OCI-LY7 (cell line): Measurements from ENCODE around the gene IGSF11. TPM values are rescaled to one million over a fixed set of nuclear protein-coding genes. Genes with fewer than 3 reads are reported as not detected.
A peak's percentile ranks its signal among the peaks of the same experiment; 100 is the strongest.

Source experiments
- BruUV-seq: library from RNA; stranded (reverse); fragments of 400-500 nt; replicated peaks from 2 replicates; lab custom pipeline; 2021; lab: Mats Ljungman, UMichigan
- CTCF ChIA-PET: fragments of 300-600 bp; sonication (Branson Sonifier 250); formaldehyde crosslinking; loops from one replicate; lab custom pipeline; 2022; ENCODE audit warnings: antibody characterized with exemption; ENCODE audit not compliant: unreplicated experiment; lab: Charles Lee
- POLR2A ChIA-PET: fragments of 300-600 bp; sonication (Branson Sonifier 250); formaldehyde crosslinking; loops from one replicate; lab custom pipeline; 2022; ENCODE audit warnings: antibody characterized with exemption; lab: Charles Lee
- DNase-seq: peaks from one replicate; pipeline ENCODE4 v3.0.0-alpha.2; 2015; ENCODE audit warnings: low spot score
- H2AFZ ChIP-seq: fragments of 200-600 bp; sonication (generic), shearing (Covaris generic); 2 replicates; pipeline ENCODE4 v1.6.1; 2014; ENCODE audit warnings: mild to moderate bottlenecking, antibody characterized with exemption, low read length, moderate library complexity
- H3K27ac ChIP-seq: fragments of 200-600 bp; sonication (generic); 2 replicates; pipeline ENCODE4 v1.5.1; 2014; ENCODE audit warnings: mixed run types, low read depth, mild to moderate bottlenecking, moderate library complexity, low read length, inconsistent platforms; ENCODE audit not compliant: poor library complexity, severe bottlenecking
- H3K36me3 ChIP-seq: fragments of 200-600 bp; sonication (generic); 2 replicates; pipeline ENCODE4 v1.6.1; 2014; ENCODE audit warnings: mild to moderate bottlenecking, antibody characterized with exemption, low read length, moderate library complexity, mixed read lengths; ENCODE audit not compliant: insufficient read depth
- H3K4me1 ChIP-seq: fragments of 200-600 bp; sonication (generic); 2 replicates; pipeline ENCODE4 v1.5.1; 2014; ENCODE audit warnings: mild to moderate bottlenecking, low read length; ENCODE audit not compliant: insufficient read depth, poor library complexity, severe bottlenecking
- H3K4me2 ChIP-seq: fragments of 200-600 bp; sonication (generic); 2 replicates; pipeline ENCODE4 v1.6.1; 2014; ENCODE audit warnings: mild to moderate bottlenecking, low read length
- H3K4me3 ChIP-seq: fragments of 200-600 bp; sonication (generic); 2 replicates; pipeline ENCODE4 v1.5.1; 2014; ENCODE audit warnings: mild to moderate bottlenecking, low read depth, low read length; ENCODE audit not compliant: poor library complexity, severe bottlenecking
- H3K79me2 ChIP-seq: fragments of 200-600 bp; sonication (generic); 2 replicates; pipeline ENCODE4 v1.6.1; 2016; ENCODE audit warnings: low read depth, mild to moderate bottlenecking, low read length, moderate library complexity, mixed read lengths; ENCODE audit not compliant: insufficient read depth
- H3K9me2 ChIP-seq: fragments of 200-600 bp; sonication (generic); 2 replicates; pipeline ENCODE4 v1.6.1; 2016; ENCODE audit warnings: mild to moderate bottlenecking, low read length, mixed read lengths; ENCODE audit not compliant: insufficient read depth
- H3K9me3 ChIP-seq: fragments of 200-600 bp; sonication (generic); 2 replicates; pipeline ENCODE4 v1.6.1; 2014; ENCODE audit warnings: mild to moderate bottlenecking, mixed run types, low read length, mixed read lengths
- H4K20me1 ChIP-seq: fragments of 200-600 bp; sonication (generic); 2 replicates; pipeline ENCODE4 v1.6.1; 2014; ENCODE audit warnings: mild to moderate bottlenecking, antibody characterized with exemption, low read length, moderate library complexity, mixed read lengths; ENCODE audit not compliant: insufficient read depth
- CTCF ChIP-seq: fragments of 200-600 bp; sonication (generic); conservative IDR thresholded peaks from 2 replicates; pipeline ENCODE4 v1.5.1; 2014; ENCODE audit warnings: mild to moderate bottlenecking, antibody characterized with exemption, low read length, moderate library complexity, mixed read lengths
- EZH2phosphoT487 ChIP-seq: fragments of 200-600 bp; sonication (generic); IDR thresholded peaks from 2 replicates; pipeline ENCODE4 v1.6.1; 2018; ENCODE audit warnings: low read depth, borderline replicate concordance, mild to moderate bottlenecking, mixed run types, antibody characterized with exemption, low read length, moderate library complexity, mixed read lengths
- intact Hi-C: fragments of 100-400 bp; cut with micrococcal nuclease; formaldehyde crosslinking; loops from one replicate; pipeline ENCODE4 v1.10.0; 2022; ENCODE audit not compliant: unreplicated experiment
- total RNA-seq, 2 experiments: library from RNA; depleted of rRNA in 1 of 2; stranded (reverse); fragments of >200 nt in 1 of 2; shearing (Covaris generic) in 1 of 2; gene quantifications; 2 replicates each; pipeline ENCODE4 v1.2.3, GENCODE V29; 2014 to 2022

IGSF11 gene
- total RNA-seq, 2 experiments from 2014 or later: not detected

GRCh38 chr3:118882353-118882947 is 152.2 kb downstream of the IGSF11 start:
- peak; percentile 56 for DNase-seq
- intact Hi-C loops: loop anchor here (2.0 to 10.0 kb wide), 3 partner anchors 152 to 798 kb away; partner anchors contain the start of gene IGSF11
- no TSS peak for BruUV-seq
- Histone ChIP-seq H3K4me2 (no peak overlapping the region), H3K79me2 (no peaks in the 10 kb centered on the region), H3K9me3 (no peaks in the 10 kb centered on the region), H3K4me1 (no peaks in the 10 kb centered on the region), H4K20me1 (no peaks in the 10 kb centered on the region), H3K9me2 (no peaks in the 10 kb centered on the region), H2AFZ (no peak overlapping the region), H3K27ac (no peak overlapping the region), H3K36me3 (no peaks in the 10 kb centered on the region), H3K4me3 (no peak overlapping the region)
- peak; percentile 90 for TF ChIP-seq CTCF
- no peak for TF ChIP-seq EZH2phosphoT487
- ChIA-PET CTCF (interaction anchor here (0.7 kb wide), 1 partner anchor 152 kb away, joined by 4 read pairs; the partner anchor contains the start of gene IGSF11), POLR2A (no interaction called here)

GRCh38 chr3:118868051-118868450 is 166.6 kb downstream of the IGSF11 start:
- Histone ChIP-seq H4K20me1 (no peaks in the 10 kb centered on the region), H3K36me3 (no peaks in the 10 kb centered on the region), H2AFZ (no peak overlapping the region), H3K9me3 (no peaks in the 10 kb centered on the region), H3K9me2 (no peaks in the 10 kb centered on the region), H3K27ac (no peak overlapping the region), H3K79me2 (no peaks in the 10 kb centered on the region), H3K4me3 (no peak overlapping the region), H3K4me2 (no peak overlapping the region), H3K4me1 (no peaks in the 10 kb centered on the region)
- BruUV-seq: no TSS peak
- POLR2A ChIA-PET: interaction anchor here (1.2 kb wide), 1 partner anchor 12 kb away, joined by 4 read pairs; no protein-coding TSS in a partner anchor
- CTCF ChIA-PET: no interaction called here
- intact Hi-C loops: no loop called here
- DNase-seq: no peak
- no peak for TF ChIP-seq CTCF
- no peak for TF ChIP-seq EZH2phosphoT487

DNA sequence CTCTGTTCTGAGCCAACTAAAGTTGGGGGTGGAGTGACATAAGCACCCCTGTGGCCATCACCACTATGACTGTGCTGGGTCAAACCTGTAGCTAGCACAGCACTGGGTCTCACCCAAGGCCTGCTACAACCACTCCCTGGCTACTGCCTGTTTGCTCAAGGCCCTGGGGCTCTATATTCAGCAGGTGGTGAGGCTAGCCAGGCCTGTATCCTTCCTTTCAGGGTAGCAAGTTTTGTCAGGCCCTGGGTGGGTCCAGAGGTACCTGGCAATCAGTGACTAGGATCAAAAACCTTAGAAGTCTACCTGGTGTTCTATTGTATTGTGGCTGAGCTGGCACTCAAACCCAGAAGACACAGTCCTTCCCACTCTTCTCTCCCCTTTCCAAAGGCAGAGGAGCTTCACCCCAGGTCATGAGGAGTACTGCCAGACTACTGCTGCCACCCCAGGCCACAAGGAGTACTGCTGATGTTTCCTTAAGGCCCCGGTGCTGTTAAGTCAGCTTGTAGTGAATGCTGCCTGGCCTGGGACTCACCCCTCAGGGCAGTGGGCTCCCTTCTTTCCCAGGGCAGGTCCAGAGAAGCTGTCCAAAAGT is 170.8 kb downstream of the IGSF11 start:
- POLR2A ChIA-PET: no interaction called here
- H3K36me3 ChIP-seq: no peaks in the 10 kb centered on the region
- no peaks in the 10 kb centered on the region for H3K9me2 ChIP-seq
- no TSS peak for BruUV-seq
- peak; percentile 18 for DNase-seq
- CTCF ChIA-PET: no interaction called here
- no peaks in the 10 kb centered on the region for H3K79me2 ChIP-seq
- H3K27ac ChIP-seq: no peak overlapping the region
- TF ChIP-seq CTCF: peak; percentile 60
- no peak for TF ChIP-seq EZH2phosphoT487
- no peak overlapping the region for H2AFZ ChIP-seq
- H3K4me1 ChIP-seq: no peaks in the 10 kb centered on the region
- no peaks in the 10 kb centered on the region for H3K9me3 ChIP-seq
- no peak overlapping the region for H3K4me2 ChIP-seq
- no peaks in the 10 kb centered on the region for H4K20me1 ChIP-seq
- intact Hi-C loops: no loop called here
- H3K4me3 ChIP-seq: no peak overlapping the region
